Sigmoid colon (tissue), 3 donors: ENCODE data around the gene TOP1.

Experiments used
- POLR2A ChIP-seq, 2 donors: fragments of 450-650 bp; IDR thresholded peaks; one replicate each; pipeline ENCODE4 v1.6.1; 2016; ENCODE audit warnings: antibody characterized with exemption in 2 of 2, mild to moderate bottlenecking in 2 of 2, moderate library complexity in 2 of 2
- TF ChIP-seq, protein P1 (sequence below), 4 experiments: fragments of 450-650 bp in 3 of 4; fragments of 200-600 bp in 1 of 4; IDR thresholded peaks; one replicate each; pipeline ENCODE4 v1.5.1; 2016 to 2019; ENCODE audit warnings: antibody characterized with exemption in 4 of 4, mild to moderate bottlenecking in 3 of 4, moderate library complexity in 2 of 4

DNA sequence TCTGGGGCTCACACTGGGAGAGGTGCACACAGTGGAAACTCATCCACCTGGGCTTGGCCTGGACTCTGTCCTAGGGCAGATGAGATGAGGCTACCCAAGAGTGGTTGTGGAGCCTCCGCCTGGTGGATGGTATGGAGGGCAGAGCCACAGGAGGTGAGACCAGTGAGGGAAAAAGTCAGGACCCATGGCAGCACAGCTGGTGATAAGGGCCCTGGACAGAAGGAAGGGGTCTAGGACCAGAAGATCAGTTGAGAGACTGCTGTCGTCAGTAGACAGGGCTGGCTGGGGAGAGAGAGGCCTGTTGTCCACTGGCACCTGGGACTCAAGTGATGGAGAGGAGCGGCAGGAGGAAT is 138.5 kb downstream of the TOP1 start:
- TF ChIP-seq POLR2A (IDR thresholded peaks at IDR 0.05) = no peak
- TF ChIP-seq, protein P1, sequence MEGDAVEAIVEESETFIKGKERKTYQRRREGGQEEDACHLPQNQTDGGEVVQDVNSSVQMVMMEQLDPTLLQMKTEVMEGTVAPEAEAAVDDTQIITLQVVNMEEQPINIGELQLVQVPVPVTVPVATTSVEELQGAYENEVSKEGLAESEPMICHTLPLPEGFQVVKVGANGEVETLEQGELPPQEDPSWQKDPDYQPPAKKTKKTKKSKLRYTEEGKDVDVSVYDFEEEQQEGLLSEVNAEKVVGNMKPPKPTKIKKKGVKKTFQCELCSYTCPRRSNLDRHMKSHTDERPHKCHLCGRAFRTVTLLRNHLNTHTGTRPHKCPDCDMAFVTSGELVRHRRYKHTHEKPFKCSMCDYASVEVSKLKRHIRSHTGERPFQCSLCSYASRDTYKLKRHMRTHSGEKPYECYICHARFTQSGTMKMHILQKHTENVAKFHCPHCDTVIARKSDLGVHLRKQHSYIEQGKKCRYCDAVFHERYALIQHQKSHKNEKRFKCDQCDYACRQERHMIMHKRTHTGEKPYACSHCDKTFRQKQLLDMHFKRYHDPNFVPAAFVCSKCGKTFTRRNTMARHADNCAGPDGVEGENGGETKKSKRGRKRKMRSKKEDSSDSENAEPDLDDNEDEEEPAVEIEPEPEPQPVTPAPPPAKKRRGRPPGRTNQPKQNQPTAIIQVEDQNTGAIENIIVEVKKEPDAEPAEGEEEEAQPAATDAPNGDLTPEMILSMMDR (IDR thresholded peaks at IDR 0.05) = no peak
